NCI-H446 treated with DMSO at 0.1 percent for 48 hours (cell line): ENCODE data around the gene ABR.
"Not testable (repeated sequence)": the region's sequence is repeated elsewhere in the genome, so short reads cannot be mapped to it uniquely, and the experiment has no call there.

ENCODE experiments used
- DNase-seq: peaks from one replicate; lab custom pipeline; 2025; lab: John Stamatoyannopoulos, UW

Gene ABR

GRCh38 chr17:1071103-1071825, 108.5 kb downstream of the ABR start:
- DNase-seq = no peak

DNA sequence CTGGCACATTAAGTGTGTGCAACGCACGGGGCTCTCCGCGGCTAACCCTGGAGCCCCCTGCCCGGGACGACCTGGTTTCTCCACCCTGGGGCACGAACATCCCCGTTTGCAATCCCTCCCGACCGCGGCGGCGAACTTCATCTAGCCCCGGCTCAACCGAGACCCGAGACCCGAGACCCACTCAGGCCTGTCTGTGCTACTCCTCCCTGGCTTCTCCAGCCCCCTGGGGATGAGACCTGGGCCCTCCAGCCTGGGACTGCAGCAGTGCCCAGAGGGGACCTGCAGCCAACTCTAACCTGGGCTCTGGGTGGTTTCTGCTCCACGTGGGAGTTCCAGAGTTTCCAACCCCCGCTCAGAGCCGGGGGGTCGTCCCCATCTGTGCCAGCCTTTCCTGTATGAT, 109.4 kb downstream of the ABR start:
- no peak for DNase-seq

DNA sequence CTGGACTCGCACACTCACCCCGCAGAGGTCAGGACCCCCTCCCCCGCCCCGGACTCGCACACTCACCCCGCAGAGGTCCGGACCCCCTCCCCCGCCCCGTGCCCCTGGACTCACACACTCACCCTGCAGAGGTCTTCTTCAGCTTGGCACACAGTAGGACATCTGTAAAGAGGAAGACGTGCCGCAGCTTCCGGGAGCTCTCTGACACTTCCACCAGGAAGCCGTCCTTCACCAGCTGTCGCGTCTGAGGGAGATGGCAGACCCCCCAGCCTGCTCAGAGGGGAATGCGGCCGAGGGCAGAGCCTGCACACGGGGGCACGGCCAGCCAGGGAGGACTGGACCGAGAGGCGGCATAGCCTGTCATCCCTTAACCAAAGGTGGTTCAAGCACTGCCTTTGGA, 109.9 kb downstream of the ABR start:
- no peak for DNase-seq

DNA sequence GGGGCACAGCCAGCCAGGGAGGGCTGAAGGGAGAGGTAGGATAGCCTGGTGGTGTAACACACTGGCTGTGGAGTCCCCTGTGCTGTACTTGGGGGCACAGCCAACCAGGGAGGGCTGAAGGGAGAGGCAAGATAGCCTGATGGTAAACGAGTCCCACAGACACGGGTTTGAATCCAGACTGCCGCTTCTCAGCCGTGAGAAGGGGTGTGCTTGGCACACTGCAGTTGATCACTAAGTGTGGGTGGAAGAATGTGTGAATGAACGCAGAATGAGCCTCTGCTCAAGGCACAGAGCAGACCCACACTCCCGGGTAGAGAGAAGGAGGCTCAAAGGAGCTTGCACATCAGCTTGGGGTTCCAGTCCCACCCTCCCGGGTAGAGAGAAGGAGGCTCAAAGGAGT, 111.4 kb downstream of the ABR start:
- no peak for DNase-seq

DNA sequence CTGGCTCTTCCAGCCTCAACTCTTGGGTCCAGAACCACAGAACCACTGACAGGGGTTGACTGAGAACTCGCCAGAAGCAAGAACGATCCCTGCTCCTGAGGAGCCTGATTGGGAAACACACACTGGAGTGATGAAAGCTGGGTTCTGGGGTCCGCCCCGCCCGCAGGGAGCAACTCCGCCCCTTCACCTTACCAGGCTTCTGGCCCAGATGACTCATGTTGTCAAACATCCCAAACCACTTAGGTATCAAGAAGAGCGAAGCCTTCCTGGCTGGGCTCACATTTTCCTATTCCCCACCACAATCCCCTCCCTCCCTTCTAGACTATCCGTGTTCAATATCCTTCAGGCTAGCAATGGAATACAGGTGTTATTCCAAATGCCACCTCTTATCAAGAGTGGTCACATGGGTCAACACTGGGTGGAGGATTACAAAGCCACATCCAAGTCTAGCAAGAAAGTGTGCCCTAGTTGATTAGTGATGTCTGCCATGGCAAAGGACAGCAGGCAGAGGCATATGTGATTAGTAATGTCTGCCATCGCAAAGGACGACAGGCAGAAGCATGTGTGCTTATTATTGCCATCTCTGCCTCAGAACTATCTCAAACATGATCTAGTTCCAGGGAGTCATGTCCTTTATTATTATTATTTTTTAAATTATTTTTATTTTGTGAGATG, 112.4 kb downstream of the ABR start:
- DNase-seq = no peak

DNA sequence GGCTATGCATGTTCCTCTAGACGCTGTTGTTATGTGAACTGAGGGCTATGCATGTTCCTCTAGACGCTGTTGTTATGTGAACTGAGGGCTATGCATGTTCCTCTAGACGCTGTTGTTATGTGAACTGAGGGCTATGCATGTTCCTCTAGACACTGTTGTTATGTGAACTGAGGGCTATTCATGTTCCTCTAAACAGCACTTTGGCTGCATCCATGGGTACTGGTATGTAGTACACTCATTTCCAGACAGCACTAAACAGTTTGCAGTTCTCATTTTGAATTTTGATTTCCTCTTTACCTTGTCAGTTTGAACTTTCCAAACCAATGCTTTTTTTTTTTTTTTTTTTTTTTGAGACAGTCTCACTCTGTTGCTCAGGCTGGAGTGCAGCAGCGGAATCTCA, 114.4 kb downstream of the ABR start:
- DNase-seq = not testable (repeated sequence)

GRCh38 chr17:1060991-1061390, 118.8 kb downstream of the ABR start:
- no peak for DNase-seq

- no peak for DNase-seq
Measured at GRCh38 chr17:1059131-1059795, 120.5 kb downstream of the ABR start.

DNA sequence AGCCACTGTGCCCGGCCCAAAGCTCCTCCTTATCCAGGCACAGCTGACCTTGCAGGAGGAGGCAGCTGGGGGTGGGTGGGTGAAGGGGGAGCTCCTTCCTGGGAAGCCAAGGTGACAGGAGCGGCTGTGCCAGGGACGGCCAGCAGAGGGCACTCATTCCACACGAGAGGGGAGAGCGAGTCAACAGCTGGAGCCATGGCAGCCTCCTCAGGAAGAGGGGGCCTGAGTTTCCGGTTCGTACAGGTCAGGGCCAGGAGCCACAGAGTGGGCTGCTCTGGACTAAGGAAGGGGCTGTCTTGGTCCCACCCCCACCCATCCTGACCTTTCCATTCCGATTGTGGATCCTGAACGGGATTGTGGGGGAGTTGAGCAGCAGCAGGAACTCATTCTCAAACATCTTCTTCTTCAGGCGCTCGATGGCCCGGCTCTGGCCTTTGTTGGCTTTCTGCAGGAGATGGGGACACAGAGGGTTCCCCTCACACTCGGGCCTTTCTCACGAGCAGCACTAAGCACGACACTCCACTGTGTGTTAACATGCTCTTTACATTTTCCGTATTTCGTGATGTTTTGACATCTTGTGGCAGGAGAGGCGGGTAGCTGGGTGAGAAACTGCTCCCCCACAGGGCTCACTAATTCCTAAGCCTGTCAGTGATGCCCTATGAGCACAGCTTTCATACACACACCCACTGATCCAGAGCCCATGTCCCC, 121.2 kb downstream of the ABR start:
- DNase-seq = peak; percentile 7

GRCh38 chr17:1056761-1057160, 123.0 kb downstream of the ABR start:
- DNase-seq = no peak

- DNase-seq = no peak
Measured at GRCh38 chr17:1055751-1056645, 123.8 kb downstream of the ABR start.

DNA sequence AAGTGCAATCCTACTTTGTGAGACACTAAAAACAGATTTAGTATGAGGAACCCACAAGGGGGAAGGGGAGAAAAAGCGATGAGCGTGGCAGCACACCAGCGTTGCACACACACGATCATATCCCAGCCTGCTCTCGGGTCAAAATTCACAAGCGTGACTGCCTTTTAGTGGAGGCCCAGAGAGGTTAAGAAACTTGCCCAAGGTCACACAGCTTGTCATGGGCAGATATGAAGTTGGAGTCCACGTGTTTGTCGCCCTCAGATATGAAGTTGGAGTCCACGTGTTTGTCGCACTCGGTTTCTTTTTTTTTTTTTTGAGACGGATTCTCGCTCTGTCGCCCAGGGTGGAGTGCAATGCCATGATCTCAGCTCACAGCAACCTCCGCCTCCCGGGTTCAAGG, 124.5 kb downstream of the ABR start:
- DNase-seq = no peak

DNA sequence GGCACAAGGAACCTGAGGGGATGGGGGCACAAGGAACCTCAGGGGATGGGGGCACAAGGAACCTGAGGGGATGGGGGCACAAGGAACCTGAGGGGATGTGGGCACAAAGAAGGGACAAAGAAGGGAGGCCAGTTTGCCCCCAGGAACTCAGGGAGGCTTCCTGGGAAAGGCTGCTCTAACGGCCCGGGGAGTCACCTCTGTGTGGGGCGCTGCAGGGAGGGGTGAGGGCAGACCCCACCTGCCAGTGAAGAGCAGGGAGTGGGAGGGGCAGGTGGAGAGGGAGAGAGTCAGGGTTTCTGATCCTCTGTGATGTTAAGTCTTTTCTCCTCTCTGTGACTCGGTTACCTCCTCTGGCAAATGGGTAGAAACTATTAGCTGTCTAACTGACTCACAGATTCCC, 125.1 kb downstream of the ABR start:
- no peak for DNase-seq

- DNase-seq = no peak
Measured at GRCh38 chr17:1053661-1054360, 126.0 kb downstream of the ABR start.

GRCh38 chr17:1050996-1051925, 128.5 kb downstream of the ABR start:
- DNase-seq = no peak

GRCh38 chr17:1050246-1050995, 129.4 kb downstream of the ABR start:
- DNase-seq = no peak

DNA sequence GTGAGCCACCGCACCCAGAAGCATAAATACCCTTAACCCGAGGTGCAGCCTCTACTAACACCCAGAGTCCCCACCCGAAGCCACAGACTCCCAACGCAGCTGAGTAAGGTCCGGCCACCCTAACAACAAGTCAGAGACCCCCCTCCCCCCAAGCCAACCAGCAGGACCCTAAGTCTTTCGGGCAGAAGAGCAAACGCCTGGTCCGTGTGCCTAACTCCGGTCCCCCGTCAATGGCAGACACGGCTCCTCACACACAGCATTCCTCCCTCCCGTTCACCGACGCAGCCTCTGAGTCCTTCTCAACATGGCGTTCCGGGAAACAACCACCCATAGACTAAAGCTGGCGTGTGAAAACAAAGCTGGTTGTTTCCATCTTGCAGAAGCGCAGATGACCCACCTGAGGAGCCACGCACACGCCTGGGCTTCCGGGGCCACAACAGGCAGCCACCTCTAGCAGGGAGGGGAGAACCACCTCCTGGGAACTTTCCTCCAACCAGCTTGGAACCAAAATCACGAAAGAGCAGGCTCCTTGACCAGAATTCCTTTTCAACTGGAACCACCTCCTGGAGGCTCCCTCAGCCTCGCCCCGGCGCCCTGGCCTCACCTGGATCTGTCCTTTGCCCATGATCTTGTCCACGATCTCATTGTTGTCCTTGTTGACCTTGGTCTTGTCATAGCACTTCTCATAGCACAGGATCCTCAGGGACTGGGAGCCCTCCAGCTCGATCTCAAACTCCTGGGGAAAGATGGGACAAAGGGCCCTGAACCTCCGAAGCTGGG, 130.1 kb downstream of the ABR start:
- no peak for DNase-seq

- DNase-seq = not testable (repeated sequence)
Measured at GRCh38 chr17:1048516-1049115, 131.2 kb downstream of the ABR start.
